Left hindlimb (tissue), 1 donor: ENCODE measurements around the gene CLIP3.
A peak's percentile ranks its signal among the peaks of the same experiment; 100 is the strongest.
"Not testable (repeated sequence)": the region's sequence is repeated elsewhere in the genome, so short reads cannot be mapped to it uniquely, and the experiment has no call there.

ENCODE experiments used
- DNase-seq: peaks from one replicate; pipeline ENCODE4 v3.0.0-alpha.2; 2018

CLIP3 gene

DNA sequence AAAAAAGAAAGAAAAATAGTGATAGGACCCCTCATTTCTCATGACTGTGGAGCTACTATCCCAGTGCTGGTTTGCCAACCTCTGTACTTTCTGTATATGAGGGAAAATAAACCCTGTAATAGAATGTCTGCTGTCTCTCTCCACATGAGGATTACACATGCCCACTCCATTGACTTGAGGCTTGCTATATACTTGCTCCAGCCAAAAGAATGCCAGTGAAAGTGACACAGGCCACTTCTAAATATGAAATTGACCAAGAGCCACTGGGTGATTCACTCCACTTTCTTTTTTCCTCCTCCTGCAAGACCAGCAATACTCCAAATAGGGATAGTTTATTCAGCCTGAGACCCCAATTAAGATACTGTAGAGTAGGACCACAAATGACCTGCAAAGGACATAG lies 15.2 kb upstream of the CLIP3 start:
- DNase-seq = no peak

- no peak for DNase-seq
These were observed 13.9 kb upstream of the CLIP3 start for GRCh38 chr19:36046443-36047050.

GRCh38 chr19:36043952-36044351 lies 11.3 kb upstream of the CLIP3 start:
- DNase-seq = no peak

DNA sequence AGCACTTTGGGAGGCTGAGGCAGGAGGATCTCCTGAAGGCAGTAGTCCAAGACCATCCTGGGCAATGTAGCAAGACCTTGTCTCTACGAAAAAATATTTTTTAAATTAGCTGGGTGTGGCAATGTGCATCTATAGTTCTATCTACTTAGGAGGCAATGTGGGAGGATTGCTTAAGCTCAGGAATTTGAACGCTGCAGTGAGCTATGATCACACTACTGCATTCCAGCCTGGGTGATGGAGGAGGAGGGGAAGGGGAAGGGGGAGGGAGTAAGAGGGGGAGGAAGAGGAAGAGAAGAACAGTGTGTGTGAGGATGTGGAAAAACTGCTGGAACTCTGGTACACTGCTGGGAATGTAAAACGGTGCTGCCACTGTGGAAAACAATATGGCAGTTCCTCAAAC lies 9.2 kb upstream of the CLIP3 start:
- DNase-seq = no peak

- not testable (repeated sequence) for DNase-seq
These were observed 8.4 kb upstream of the CLIP3 start for GRCh38 chr19:36041092-36041491.

- no peak for DNase-seq
These were observed 7.8 kb upstream of the CLIP3 start for GRCh38 chr19:36040495-36040894.

GRCh38 chr19:36031308-36031707 lies 1.4 kb downstream of the CLIP3 start:
- DNase-seq = no peak

DNA sequence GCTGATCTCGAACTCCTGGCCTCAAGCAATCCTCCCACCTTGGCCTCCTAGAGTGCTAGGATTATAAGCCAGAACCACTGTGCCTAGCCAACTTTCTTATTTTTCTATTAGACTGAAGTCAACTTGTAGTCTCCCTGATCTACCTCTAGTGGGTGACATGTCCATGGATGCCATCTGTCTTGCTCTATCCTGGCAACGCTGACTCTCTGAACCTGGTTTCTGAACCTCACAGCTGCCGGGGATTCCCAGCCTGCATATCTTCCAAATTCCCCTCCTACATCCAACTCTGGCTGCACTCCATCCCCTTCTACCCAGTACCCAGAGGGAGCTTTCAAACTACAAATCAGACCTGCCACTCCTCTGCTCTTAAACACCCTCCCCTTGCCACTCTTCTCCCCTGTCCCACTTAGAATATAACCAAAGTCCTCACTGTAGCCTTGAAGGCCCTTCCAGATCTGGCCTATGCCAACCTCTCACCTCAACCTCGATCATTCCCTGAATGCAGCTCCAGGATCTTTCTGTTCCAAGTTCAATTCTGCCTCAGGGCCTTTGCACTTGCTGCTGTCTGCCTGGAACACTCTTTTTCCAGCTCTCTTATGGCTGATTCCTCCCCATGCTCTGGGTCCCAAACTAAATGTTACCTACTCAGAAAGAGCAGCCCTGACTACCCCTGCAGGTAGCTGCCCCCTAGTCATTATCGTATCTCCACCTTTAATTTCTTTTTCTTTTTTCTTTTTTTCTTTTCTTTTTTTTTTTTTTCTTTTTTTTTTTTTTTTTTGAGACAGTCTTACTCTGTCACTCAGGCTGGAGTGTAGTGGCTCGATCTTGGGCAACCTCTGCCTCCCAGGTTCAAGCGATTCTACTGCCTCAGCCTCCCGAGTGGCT lies 2.2 kb downstream of the CLIP3 start:
- DNase-seq = no peak

- no peak for DNase-seq
These were observed 4.2 kb downstream of the CLIP3 start for GRCh38 chr19:36028313-36029041.

- no peak for DNase-seq
These were observed 5.0 kb downstream of the CLIP3 start for GRCh38 chr19:36027696-36028095.

DNA sequence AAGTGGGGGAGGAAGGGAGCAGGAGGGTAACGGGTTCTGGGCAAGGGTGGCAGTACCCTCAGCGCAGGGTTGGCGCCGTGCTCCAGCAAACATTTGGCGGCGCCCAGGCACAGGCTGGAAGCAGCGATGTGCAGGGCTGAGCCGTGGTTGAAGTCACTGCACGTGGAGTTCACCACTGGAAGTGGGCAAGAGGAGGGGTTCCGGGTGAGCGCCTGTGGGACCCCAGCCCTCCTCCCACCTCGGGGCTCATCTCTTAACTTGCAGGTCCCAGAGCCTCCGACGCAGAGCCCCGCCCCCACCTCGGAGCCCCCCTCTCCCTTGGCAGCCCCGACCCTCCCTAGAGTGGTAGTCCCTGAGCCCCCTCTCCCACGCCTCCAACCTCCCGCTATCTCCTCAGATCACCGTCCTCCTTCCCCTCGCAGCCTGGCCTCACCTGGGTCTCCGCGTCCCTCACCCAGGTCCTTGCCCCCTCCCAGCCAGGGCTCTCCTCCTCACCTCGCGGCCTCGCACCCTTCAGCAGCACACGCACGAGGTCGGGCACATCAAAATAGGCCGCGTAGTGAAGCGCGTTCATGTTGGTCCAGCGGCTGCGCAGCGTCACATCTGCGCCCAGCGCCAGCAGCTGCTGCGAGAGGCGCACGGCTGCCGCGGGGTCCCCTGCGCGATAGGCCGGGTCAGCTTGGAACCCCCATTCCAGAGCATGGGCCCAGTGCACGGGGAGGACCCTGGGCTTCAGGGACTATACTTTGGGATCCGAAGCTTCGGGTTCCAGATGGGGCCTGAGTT lies 6.4 kb downstream of the CLIP3 start:
- DNase-seq = no peak

- DNase-seq = peak; percentile 2
These were observed 7.1 kb downstream of the CLIP3 start for GRCh38 chr19:36025541-36025940.

DNA sequence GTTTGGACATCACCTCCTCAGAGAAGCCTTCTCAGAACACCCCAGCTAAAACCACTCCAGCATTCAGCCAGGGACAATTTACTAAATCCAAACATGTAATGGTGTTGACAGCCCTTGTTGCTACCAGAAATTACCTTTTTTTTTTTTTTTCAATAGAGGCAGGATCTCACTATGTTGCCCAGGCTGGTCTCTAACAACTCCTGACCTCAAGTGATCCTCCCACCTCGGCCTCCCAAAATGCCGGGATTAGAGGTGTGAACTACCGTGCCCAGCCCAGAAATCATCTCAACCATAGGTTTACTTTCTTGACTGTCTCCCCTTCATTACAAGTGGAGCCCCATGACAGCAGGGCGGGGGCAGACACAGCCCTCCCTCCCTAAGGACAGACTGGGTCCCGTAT lies 9.2 kb downstream of the CLIP3 start:
- DNase-seq = peak; percentile 13

GRCh38 chr19:36019061-36019670 lies 13.5 kb downstream of the CLIP3 start:
- no peak for DNase-seq

GRCh38 chr19:36014012-36014924 lies 18.4 kb downstream of the CLIP3 start, which contains the start of gene ALKBH6:
Gene ALKBH6, minus strand, starts transcription at chr19:36014213. Its CDS starts 816 bp downstream, at chr19:36013397.
- peak; percentile 99 for DNase-seq

- no peak for DNase-seq
These were observed 19.2 kb downstream of the CLIP3 start for GRCh38 chr19:36013280-36014011.

GRCh38 chr19:36010402-36010801 lies 22.3 kb downstream of the CLIP3 start:
- DNase-seq = no peak

- no peak for DNase-seq
These were observed 22.9 kb downstream of the CLIP3 start for GRCh38 chr19:36009633-36010379.

GRCh38 chr19:36009220-36009619 lies 23.5 kb downstream of the CLIP3 start:
- DNase-seq = peak; percentile 68
